ENCODE measurements around the gene BMP7. TPM values are rescaled to one million over a fixed set of nuclear protein-coding genes. Genes with fewer than 3 reads are reported as not detected.

The BMP7 gene
- total RNA-seq, 3 donors from 2014 or later (not counting 1 experiment from before 2014, with no cell fraction given) = not detected

GRCh38 chr20:57160985-57161384, 105.5 kb downstream of the BMP7 start:
- intact Hi-C loops (cut with micrococcal nuclease) = no loop called here
- no peak for DNase-seq
- Mint-ChIP-seq H3K4me1 (no peaks in the 10 kb centered on the region), H3K36me3 (no peaks in the 10 kb centered on the region), H3K27me3 (ENCODE audit: low read depth in 2 of 2) (peaks cover 7 to 11% of the 10 kb centered on the region in 2 donors), H3K9me3 (no peaks in the 10 kb centered on the region), H3K4me3 (no peak overlapping the region), H3K27ac (no peak overlapping the region)
- WGBS (ENCODE audit: insufficient coverage) = 91% methylated on average over 8 of the region's 8 CpGs
- no peaks in the 10 kb centered on the region for H3K36me3 ChIP-seq (ENCODE audit: control insufficient read depth, insufficient read depth, low read length)
- H3K9me3 ChIP-seq (ENCODE audit: control insufficient read depth, insufficient read depth, low read length) = no peaks in the 10 kb centered on the region
- H3K4me1 ChIP-seq (ENCODE audit: control insufficient read depth, insufficient read depth, low read length) = no peaks in the 10 kb centered on the region
- TF ChIP-seq CTCF (IDR thresholded peaks at IDR 0.05) = no peak
- H3K27ac ChIP-seq (ENCODE audit: low read length) = no peak overlapping the region
- H3K27me3 ChIP-seq (ENCODE audit: control insufficient read depth, insufficient read depth, low read length) = no peaks in the 10 kb centered on the region
- ATAC-seq = no peak
- H3K4me3 ChIP-seq (ENCODE audit: low read length) = no peak overlapping the region

DNA sequence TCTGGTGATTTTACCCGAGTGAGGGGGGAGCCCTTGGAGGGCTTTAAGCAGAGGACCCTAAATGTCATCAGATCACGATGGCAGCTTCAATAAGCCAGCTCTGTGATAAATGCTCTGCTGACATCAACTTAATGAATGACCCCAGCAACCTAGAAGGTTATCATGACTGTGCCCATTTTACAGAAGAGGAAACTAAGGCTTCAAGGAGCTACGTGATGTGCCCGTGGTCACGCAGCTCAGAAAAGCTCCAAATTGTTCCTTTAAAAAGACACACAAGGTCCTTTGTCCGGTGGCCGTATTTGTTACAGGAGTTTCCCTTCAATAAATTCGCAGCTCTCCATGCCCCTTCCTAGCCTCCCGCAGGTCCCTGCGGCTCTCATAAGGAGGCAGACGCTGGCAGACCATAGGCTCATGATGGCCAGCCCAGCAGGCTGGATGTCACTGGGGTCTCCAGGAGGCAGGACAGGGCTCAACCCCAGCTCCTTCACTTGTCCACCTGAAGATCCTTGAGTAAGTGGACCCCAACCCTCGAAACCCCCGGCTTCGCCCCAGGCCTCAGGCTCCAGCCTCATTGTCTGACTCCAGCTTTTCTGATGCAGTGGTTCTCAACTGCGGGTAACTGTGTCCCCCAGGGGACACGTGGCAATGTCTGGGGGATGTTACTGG, 106.4 kb downstream of the BMP7 start:
- intact Hi-C loops (cut with micrococcal nuclease) = no loop called here
- no peaks in the 10 kb centered on the region for H3K36me3 Mint-ChIP-seq
- WGBS (ENCODE audit: insufficient coverage) = 81% methylated on average over 16 of the region's 16 CpGs
- no peaks in the 10 kb centered on the region for H3K4me1 Mint-ChIP-seq
- H3K27me3 ChIP-seq (ENCODE audit: control insufficient read depth, insufficient read depth, low read length) = no peaks in the 10 kb centered on the region
- H3K36me3 ChIP-seq (ENCODE audit: control insufficient read depth, insufficient read depth, low read length) = no peaks in the 10 kb centered on the region
- H3K4me3 Mint-ChIP-seq = no peak overlapping the region
- no peaks in the 10 kb centered on the region for H3K4me1 ChIP-seq (ENCODE audit: control insufficient read depth, insufficient read depth, low read length)
- ATAC-seq (no peak), DNase-seq (no peak)
- H3K9me3 Mint-ChIP-seq = no peaks in the 10 kb centered on the region
- H3K27ac Mint-ChIP-seq = no peak overlapping the region
- no peaks in the 10 kb centered on the region for H3K9me3 ChIP-seq (ENCODE audit: control insufficient read depth, insufficient read depth, low read length)
- peaks cover 7 to 11% of the 10 kb centered on the region in 2 donors for H3K27me3 Mint-ChIP-seq (ENCODE audit: low read depth in 2 of 2)
- no peak overlapping the region for H3K27ac ChIP-seq (ENCODE audit: low read length)
- TF ChIP-seq CTCF (IDR thresholded peaks at IDR 0.05) = no peak
- no peak overlapping the region for H3K4me3 ChIP-seq (ENCODE audit: low read length)

GRCh38 chr20:57159193-57159851, 107.1 kb downstream of the BMP7 start:
- intact Hi-C loops (cut with micrococcal nuclease) = no loop called here
- 62% methylated on average over 13 of the region's 13 CpGs for WGBS (ENCODE audit: insufficient coverage)
- Histone ChIP-seq H3K4me3 (ENCODE audit: low read length) (no peak overlapping the region), H3K36me3 (ENCODE audit: control insufficient read depth, insufficient read depth, low read length) (no peaks in the 10 kb centered on the region), H3K27me3 (ENCODE audit: control insufficient read depth, insufficient read depth, low read length) (no peaks in the 10 kb centered on the region), H3K4me1 (ENCODE audit: control insufficient read depth, insufficient read depth, low read length) (no peaks in the 10 kb centered on the region), H3K9me3 (ENCODE audit: control insufficient read depth, insufficient read depth, low read length) (no peaks in the 10 kb centered on the region), H3K27ac (ENCODE audit: low read length) (no peak overlapping the region)
- TF ChIP-seq CTCF (IDR thresholded peaks at IDR 0.05) = no peak
- Mint-ChIP-seq H3K27me3 (ENCODE audit: low read depth in 2 of 2) (peaks cover 7 to 11% of the 10 kb centered on the region in 2 donors), H3K4me3 (no peak overlapping the region), H3K9me3 (no peaks in the 10 kb centered on the region), H3K27ac (no peak overlapping the region), H3K36me3 (no peaks in the 10 kb centered on the region), H3K4me1 (no peaks in the 10 kb centered on the region)
- no peak for DNase-seq
- ATAC-seq = no peak

All from natural killer cell (primary cell).